ENCODE results near the gene CARD10. TPM values are rescaled to one million over a fixed set of nuclear protein-coding genes. Genes with fewer than 3 reads are reported as not detected.
A peak's percentile ranks its signal among the peaks of the same experiment; 100 is the strongest.

Gene CARD10
- total RNA-seq, 3 donors from 2014 or later = 0.26 to 0.35 TPM; not detected in 1

DNA sequence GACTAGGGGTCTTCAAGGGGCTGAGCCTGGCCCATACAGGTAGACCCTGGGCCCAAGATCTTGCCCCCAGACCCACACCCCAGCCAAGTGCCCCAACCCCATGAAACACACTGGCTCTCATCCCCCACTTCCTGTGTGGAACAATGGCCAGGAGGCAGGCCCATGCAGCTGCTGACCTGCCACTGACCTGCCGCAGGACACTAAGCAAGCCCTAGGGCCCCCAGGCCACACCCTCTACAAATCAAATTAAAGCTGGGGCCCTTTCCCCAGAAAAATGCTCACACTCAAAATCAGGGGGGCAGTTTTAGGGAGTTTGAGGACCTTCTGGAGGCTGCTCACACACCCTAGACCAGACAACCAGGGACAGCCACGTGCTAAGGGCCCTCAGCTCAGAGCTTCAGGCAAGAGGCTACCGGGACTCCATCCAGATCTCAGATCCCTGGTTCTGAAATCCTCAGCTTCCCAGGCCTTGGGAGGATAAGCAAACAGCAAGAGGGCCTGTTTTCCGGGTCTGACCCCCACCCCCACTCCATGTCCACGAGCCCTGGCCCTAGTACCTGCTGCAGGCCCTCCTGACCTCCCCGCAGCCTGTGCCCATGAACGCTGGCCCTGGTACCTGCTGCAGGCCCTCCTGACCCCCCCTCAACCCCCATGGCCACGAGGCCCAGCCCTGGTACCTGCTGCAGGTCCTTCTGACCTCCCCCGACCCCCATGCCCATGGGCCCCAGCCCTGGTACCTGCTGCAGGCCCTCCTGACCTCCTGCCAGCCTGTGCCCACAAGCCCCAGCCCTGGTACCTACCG lies 10.0 kb downstream of the CARD10 start:
- no peak overlapping the region for H3K4me3 Mint-ChIP-seq
- no peaks in the 10 kb centered on the region for H3K9me3 Mint-ChIP-seq
- H3K4me1 Mint-ChIP-seq (ENCODE audit: low read depth) = no peaks in the 10 kb centered on the region
- peaks cover 4% of the 10 kb centered on the region for H3K27me3 Mint-ChIP-seq (ENCODE audit: low read depth)
- ATAC-seq (no peak), DNase-seq (no peak)
- H3K36me3 Mint-ChIP-seq (ENCODE audit: insufficient read depth) = no peaks in the 10 kb centered on the region

DNA sequence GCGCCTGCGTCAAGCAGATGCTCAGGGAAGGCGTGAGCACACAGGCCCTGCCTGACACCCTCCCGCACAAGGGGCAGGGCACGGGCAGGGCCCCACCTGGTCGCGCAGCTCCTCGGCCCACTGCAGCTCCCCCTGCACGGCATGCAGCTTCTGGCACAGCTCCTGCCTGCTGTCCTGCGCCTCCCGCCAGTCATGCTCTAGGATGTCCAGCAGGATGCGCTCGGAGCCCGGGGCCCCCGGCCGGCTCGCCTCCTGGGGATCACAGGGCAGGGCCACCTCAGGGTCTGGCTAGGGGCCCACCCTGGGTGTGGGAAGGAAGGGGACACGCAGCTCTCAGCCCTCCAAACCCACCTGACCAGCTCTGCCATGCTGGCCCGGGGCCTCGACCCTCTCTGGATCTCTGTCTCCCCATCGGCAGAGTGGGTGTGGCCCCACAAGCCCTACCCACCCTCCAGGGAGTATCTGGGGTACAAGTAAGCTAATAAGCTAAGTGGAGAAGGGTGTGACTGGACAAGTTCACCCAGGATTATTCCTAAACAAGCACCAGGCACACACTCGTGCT lies 10.7 kb downstream of the CARD10 start:
- Mint-ChIP-seq H3K27me3 (ENCODE audit: low read depth) (peaks cover 4% of the 10 kb centered on the region), H3K9me3 (no peaks in the 10 kb centered on the region), H3K4me1 (ENCODE audit: low read depth) (no peaks in the 10 kb centered on the region), H3K36me3 (ENCODE audit: insufficient read depth) (no peaks in the 10 kb centered on the region), H3K4me3 (no peak overlapping the region)
- no peak for DNase-seq
- no peak for ATAC-seq

- H3K4me3 Mint-ChIP-seq = no peak overlapping the region
- no peaks in the 10 kb centered on the region for H3K9me3 Mint-ChIP-seq
- peaks cover 4% of the 10 kb centered on the region for H3K27me3 Mint-ChIP-seq (ENCODE audit: low read depth)
- DNase-seq (no peak), ATAC-seq (no peak)
- H3K36me3 Mint-ChIP-seq (ENCODE audit: insufficient read depth) = no peaks in the 10 kb centered on the region
- H3K4me1 Mint-ChIP-seq (ENCODE audit: low read depth) = no peaks in the 10 kb centered on the region
Observed at GRCh38 chr22:37507731-37508130, 11.5 kb downstream of the CARD10 start.

DNA sequence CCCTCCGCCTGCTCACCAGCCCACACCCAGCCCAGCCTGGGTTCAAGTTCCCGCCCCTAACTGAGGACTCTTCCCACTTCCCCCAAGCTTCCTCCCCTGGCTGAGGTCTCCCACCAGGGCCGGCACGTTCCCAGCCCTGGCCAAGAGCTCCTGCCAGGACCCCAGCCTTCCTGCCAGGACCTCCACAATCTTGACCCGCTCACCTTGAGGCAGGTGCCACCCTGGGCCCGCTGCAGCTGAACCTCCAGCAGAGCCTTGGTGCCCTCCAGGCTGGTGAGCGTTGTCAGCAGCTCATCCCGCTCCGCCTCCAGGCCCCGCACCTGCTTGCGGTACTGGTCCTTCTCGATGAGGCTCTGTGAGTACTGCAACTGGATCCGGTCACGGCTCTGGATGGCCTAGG lies 13.2 kb downstream of the CARD10 start:
- no peaks in the 10 kb centered on the region for H3K9me3 Mint-ChIP-seq
- H3K27me3 Mint-ChIP-seq (ENCODE audit: low read depth) = peaks cover 4% of the 10 kb centered on the region
- no peak overlapping the region for H3K4me3 Mint-ChIP-seq
- no peak for DNase-seq
- ATAC-seq = no peak
- H3K36me3 Mint-ChIP-seq (ENCODE audit: insufficient read depth) = no peaks in the 10 kb centered on the region
- H3K4me1 Mint-ChIP-seq (ENCODE audit: low read depth) = peaks cover 12% of the 10 kb centered on the region

GRCh38 chr22:37505565-37505964 lies 13.7 kb downstream of the CARD10 start:
- peaks cover 4% of the 10 kb centered on the region for H3K27me3 Mint-ChIP-seq (ENCODE audit: low read depth)
- H3K4me3 Mint-ChIP-seq = no peak overlapping the region
- no peaks in the 10 kb centered on the region for H3K9me3 Mint-ChIP-seq
- DNase-seq (no peak), ATAC-seq (no peak)
- H3K36me3 Mint-ChIP-seq (ENCODE audit: insufficient read depth) = no peaks in the 10 kb centered on the region
- H3K4me1 Mint-ChIP-seq (ENCODE audit: low read depth) = peaks cover 14% of the 10 kb centered on the region

- no peak overlapping the region for H3K4me3 Mint-ChIP-seq
- DNase-seq (no peak), ATAC-seq (no peak)
- H3K36me3 Mint-ChIP-seq (ENCODE audit: insufficient read depth) = no peaks in the 10 kb centered on the region
- no peaks in the 10 kb centered on the region for H3K9me3 Mint-ChIP-seq
- peaks cover 14% of the 10 kb centered on the region for H3K4me1 Mint-ChIP-seq (ENCODE audit: low read depth)
- H3K27me3 Mint-ChIP-seq (ENCODE audit: low read depth) = peaks cover 4% of the 10 kb centered on the region
Observed at GRCh38 chr22:37504964-37505363, 14.3 kb downstream of the CARD10 start.

DNA sequence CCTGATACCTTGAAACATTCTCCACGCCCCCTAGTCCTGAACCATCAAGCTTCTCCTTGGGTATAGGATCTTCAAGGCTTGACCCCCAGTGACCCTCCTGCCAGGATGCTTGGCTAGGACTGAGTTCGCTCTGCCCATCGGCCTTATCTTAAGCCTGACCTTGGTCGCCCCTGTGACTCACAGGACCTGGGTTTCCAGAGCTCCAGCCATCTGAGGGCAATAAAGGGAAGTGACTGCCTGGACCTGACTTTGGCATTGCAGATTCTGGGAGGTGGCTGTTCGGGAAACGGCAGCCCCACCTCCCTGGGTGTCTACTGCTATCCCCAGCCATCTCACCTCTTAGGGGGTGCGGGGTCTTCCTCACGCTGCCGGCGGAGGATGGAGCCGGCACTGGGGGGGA lies 15.4 kb downstream of the CARD10 start:
- Mint-ChIP-seq H3K4me3 (no peak overlapping the region), H3K36me3 (ENCODE audit: insufficient read depth) (no peaks in the 10 kb centered on the region), H3K27me3 (ENCODE audit: low read depth) (peaks cover 4% of the 10 kb centered on the region), H3K4me1 (ENCODE audit: low read depth) (peaks cover 14% of the 10 kb centered on the region), H3K9me3 (no peaks in the 10 kb centered on the region)
- DNase-seq = no peak
- no peak for ATAC-seq

- Mint-ChIP-seq H3K4me3 (no peak overlapping the region), H3K9me3 (no peaks in the 10 kb centered on the region), H3K36me3 (ENCODE audit: insufficient read depth) (no peaks in the 10 kb centered on the region), H3K27me3 (ENCODE audit: low read depth) (peaks cover 4% of the 10 kb centered on the region), H3K4me1 (ENCODE audit: low read depth) (peaks cover 16% of the 10 kb centered on the region)
- DNase-seq = no peak
- no peak for ATAC-seq
Observed at GRCh38 chr22:37503183-37503683, 16.0 kb downstream of the CARD10 start.

- no peak for DNase-seq
- peaks cover 22% of the 10 kb centered on the region for H3K4me1 Mint-ChIP-seq (ENCODE audit: low read depth)
- H3K27me3 Mint-ChIP-seq (ENCODE audit: low read depth) = peaks cover 4% of the 10 kb centered on the region
- no peak for ATAC-seq
- H3K36me3 Mint-ChIP-seq (ENCODE audit: insufficient read depth) = no peaks in the 10 kb centered on the region
- H3K9me3 Mint-ChIP-seq = no peaks in the 10 kb centered on the region
- no peak overlapping the region for H3K4me3 Mint-ChIP-seq
Observed at GRCh38 chr22:37502342-37503182, 16.7 kb downstream of the CARD10 start.

DNA sequence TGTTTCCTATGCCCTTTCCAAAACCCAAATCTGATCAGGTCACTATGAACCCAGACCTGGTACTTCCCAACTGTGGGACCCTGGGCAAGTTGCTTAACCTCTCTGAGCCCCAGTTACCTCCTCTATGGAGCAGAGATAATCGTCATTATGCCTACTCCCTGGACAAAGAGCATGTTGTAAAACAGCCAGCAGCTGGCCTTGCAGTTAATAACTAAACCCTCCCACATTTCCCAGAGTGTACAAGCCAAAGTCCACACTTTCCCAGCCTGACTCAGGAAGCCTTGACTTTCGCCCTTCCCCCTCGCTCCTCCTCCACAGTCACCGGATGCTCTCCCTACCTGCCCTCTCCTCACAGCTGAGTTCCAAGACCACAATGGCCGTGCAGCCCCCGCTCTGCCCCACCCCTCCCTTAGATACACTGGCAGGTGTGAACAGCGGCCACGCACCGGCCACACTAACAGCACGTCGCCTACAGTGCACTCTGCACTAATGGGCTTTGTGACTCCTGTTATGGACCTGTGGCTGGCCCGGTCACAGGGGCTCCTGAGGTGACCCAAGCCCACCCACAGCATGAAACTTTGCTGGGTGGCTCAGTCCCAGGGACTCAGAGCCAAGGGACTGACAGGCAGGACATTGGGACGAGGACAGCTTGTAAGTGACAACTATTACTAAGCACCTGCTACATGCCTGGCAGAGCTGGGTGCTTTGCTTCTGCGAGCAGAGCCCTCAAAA lies 17.4 kb downstream of the CARD10 start:
- Mint-ChIP-seq H3K4me1 (ENCODE audit: low read depth) (peaks cover 22% of the 10 kb centered on the region), H3K36me3 (ENCODE audit: insufficient read depth) (no peaks in the 10 kb centered on the region), H3K9me3 (no peaks in the 10 kb centered on the region), H3K27me3 (ENCODE audit: low read depth) (peaks cover 4% of the 10 kb centered on the region), H3K4me3 (no peak overlapping the region)
- ATAC-seq (no peak), DNase-seq (no peak)

DNA sequence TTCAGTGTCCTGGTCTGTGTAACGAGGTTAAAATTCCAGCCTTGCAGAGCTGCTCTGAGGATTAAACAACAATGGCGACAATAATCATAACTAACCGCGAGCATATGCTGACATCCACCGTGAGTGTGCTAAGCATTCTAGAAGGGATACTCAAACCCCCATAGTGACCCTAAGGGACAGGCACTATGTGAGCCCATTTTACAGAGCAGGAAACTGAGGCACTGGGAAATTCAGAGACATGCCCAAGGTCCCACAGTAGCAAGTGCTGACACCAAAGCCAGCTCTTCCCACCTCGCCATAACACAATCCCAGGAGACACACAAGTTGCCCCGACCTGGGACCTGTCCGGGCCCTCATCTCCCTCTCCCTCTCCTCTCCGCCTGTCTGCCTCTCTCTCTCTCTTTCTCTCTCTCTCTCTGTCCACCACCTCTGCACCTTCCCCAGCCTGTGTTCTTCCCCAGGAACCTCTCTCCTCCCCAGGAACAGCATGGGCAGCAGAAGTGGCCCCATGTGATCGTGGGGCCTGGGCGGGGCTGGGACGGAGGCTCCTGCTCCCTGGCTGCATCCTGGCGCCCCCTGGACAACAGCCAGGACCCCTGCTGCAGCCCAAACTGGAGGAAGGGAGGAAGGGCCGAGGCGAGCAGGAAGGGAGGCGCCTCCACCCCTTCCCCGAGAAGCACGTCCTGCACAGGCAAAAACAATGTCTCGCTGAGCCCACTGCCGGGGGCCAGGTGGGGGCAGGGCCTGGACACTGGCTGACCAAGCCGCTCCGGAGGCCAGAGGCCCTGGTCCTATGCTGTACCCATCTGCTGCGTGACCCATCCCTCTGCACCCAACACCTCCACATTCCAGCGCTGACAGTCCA lies 18.2 kb downstream of the CARD10 start:
- no peaks in the 10 kb centered on the region for H3K36me3 Mint-ChIP-seq (ENCODE audit: insufficient read depth)
- no peak overlapping the region for H3K4me3 Mint-ChIP-seq
- H3K27me3 Mint-ChIP-seq (ENCODE audit: low read depth) = peaks cover 4% of the 10 kb centered on the region
- no peaks in the 10 kb centered on the region for H3K9me3 Mint-ChIP-seq
- ATAC-seq (no peak), DNase-seq (no peak)
- H3K4me1 Mint-ChIP-seq (ENCODE audit: low read depth) = peaks cover 22% of the 10 kb centered on the region

GRCh38 chr22:37499789-37500540 lies 19.2 kb downstream of the CARD10 start:
- Mint-ChIP-seq H3K27me3 (ENCODE audit: low read depth) (peaks cover 4% of the 10 kb centered on the region), H3K9me3 (no peaks in the 10 kb centered on the region)

More at GRCh38 chr22:37499789-37500540, 19.2 kb downstream of the CARD10 start:
- Mint-ChIP-seq H3K4me3 (peak overlapping the region; percentile 5), H3K4me1 (ENCODE audit: low read depth) (peaks cover 22% of the 10 kb centered on the region), H3K36me3 (ENCODE audit: insufficient read depth) (no peaks in the 10 kb centered on the region)
- DNase-seq (no peak), ATAC-seq (no peak)

All from activated T-cell treated with anti-CD3 and anti-CD28 coated beads, Interleukin-2, amount 50 U/mL, for 4 hours (primary cell).